OCI-LY7 (cell line): ENCODE data around the gene NEDD8. TPM values are rescaled to one million over a fixed set of nuclear protein-coding genes. Genes with fewer than 3 reads are reported as not detected.

Experiments
- BruUV-seq: library from RNA; stranded (reverse); fragments of 400-500 nt; replicated peaks from 2 replicates; lab custom pipeline; 2021; lab: Mats Ljungman, UMichigan
- CTCF ChIA-PET: fragments of 300-600 bp; sonication (Branson Sonifier 250); formaldehyde crosslinking; loops from one replicate; lab custom pipeline; 2022; ENCODE audit warnings: antibody characterized with exemption; ENCODE audit not compliant: unreplicated experiment; lab: Charles Lee
- POLR2A ChIA-PET: fragments of 300-600 bp; sonication (Branson Sonifier 250); formaldehyde crosslinking; loops from one replicate; lab custom pipeline; 2022; ENCODE audit warnings: antibody characterized with exemption; lab: Charles Lee
- DNase-seq: peaks from one replicate; pipeline ENCODE4 v3.0.0-alpha.2; 2015; ENCODE audit warnings: low spot score
- H2AFZ ChIP-seq: fragments of 200-600 bp; sonication (generic), shearing (Covaris generic); 2 replicates; pipeline ENCODE4 v1.6.1; 2014; ENCODE audit warnings: mild to moderate bottlenecking, antibody characterized with exemption, low read length, moderate library complexity
- H3K27ac ChIP-seq: fragments of 200-600 bp; sonication (generic); 2 replicates; pipeline ENCODE4 v1.5.1; 2014; ENCODE audit warnings: mixed run types, low read depth, mild to moderate bottlenecking, moderate library complexity, low read length, inconsistent platforms; ENCODE audit not compliant: poor library complexity, severe bottlenecking
- H3K36me3 ChIP-seq: fragments of 200-600 bp; sonication (generic); 2 replicates; pipeline ENCODE4 v1.6.1; 2014; ENCODE audit warnings: mild to moderate bottlenecking, antibody characterized with exemption, low read length, moderate library complexity, mixed read lengths; ENCODE audit not compliant: insufficient read depth
- H3K4me1 ChIP-seq: fragments of 200-600 bp; sonication (generic); 2 replicates; pipeline ENCODE4 v1.5.1; 2014; ENCODE audit warnings: mild to moderate bottlenecking, low read length; ENCODE audit not compliant: insufficient read depth, poor library complexity, severe bottlenecking
- H3K4me2 ChIP-seq: fragments of 200-600 bp; sonication (generic); 2 replicates; pipeline ENCODE4 v1.6.1; 2014; ENCODE audit warnings: mild to moderate bottlenecking, low read length
- H3K4me3 ChIP-seq: fragments of 200-600 bp; sonication (generic); 2 replicates; pipeline ENCODE4 v1.5.1; 2014; ENCODE audit warnings: mild to moderate bottlenecking, low read depth, low read length; ENCODE audit not compliant: poor library complexity, severe bottlenecking
- H3K79me2 ChIP-seq: fragments of 200-600 bp; sonication (generic); 2 replicates; pipeline ENCODE4 v1.6.1; 2016; ENCODE audit warnings: low read depth, mild to moderate bottlenecking, low read length, moderate library complexity, mixed read lengths; ENCODE audit not compliant: insufficient read depth
- H3K9me2 ChIP-seq: fragments of 200-600 bp; sonication (generic); 2 replicates; pipeline ENCODE4 v1.6.1; 2016; ENCODE audit warnings: mild to moderate bottlenecking, low read length, mixed read lengths; ENCODE audit not compliant: insufficient read depth
- H3K9me3 ChIP-seq: fragments of 200-600 bp; sonication (generic); 2 replicates; pipeline ENCODE4 v1.6.1; 2014; ENCODE audit warnings: mild to moderate bottlenecking, mixed run types, low read length, mixed read lengths
- H4K20me1 ChIP-seq: fragments of 200-600 bp; sonication (generic); 2 replicates; pipeline ENCODE4 v1.6.1; 2014; ENCODE audit warnings: mild to moderate bottlenecking, antibody characterized with exemption, low read length, moderate library complexity, mixed read lengths; ENCODE audit not compliant: insufficient read depth
- EZH2phosphoT487 ChIP-seq: fragments of 200-600 bp; sonication (generic); IDR thresholded peaks from 2 replicates; pipeline ENCODE4 v1.6.1; 2018; ENCODE audit warnings: low read depth, borderline replicate concordance, mild to moderate bottlenecking, mixed run types, antibody characterized with exemption, low read length, moderate library complexity, mixed read lengths
- intact Hi-C: fragments of 100-400 bp; cut with micrococcal nuclease; formaldehyde crosslinking; loops from one replicate; pipeline ENCODE4 v1.10.0; 2022; ENCODE audit not compliant: unreplicated experiment
- total RNA-seq, 2 experiments: library from RNA; depleted of rRNA in 1 of 2; stranded (reverse); fragments of >200 nt in 1 of 2; shearing (Covaris generic) in 1 of 2; gene quantifications; 2 replicates each; pipeline ENCODE4 v1.2.3, GENCODE V29; 2014 to 2022
- TF ChIP-seq, protein P1 (sequence below): fragments of 200-600 bp; sonication (generic); conservative IDR thresholded peaks from 2 replicates; pipeline ENCODE4 v1.5.1; 2014; ENCODE audit warnings: mild to moderate bottlenecking, antibody characterized with exemption, low read length, moderate library complexity, mixed read lengths

Gene NEDD8
- total RNA-seq, 2 experiments from 2014 or later, result 167 to 174 TPM

DNA sequence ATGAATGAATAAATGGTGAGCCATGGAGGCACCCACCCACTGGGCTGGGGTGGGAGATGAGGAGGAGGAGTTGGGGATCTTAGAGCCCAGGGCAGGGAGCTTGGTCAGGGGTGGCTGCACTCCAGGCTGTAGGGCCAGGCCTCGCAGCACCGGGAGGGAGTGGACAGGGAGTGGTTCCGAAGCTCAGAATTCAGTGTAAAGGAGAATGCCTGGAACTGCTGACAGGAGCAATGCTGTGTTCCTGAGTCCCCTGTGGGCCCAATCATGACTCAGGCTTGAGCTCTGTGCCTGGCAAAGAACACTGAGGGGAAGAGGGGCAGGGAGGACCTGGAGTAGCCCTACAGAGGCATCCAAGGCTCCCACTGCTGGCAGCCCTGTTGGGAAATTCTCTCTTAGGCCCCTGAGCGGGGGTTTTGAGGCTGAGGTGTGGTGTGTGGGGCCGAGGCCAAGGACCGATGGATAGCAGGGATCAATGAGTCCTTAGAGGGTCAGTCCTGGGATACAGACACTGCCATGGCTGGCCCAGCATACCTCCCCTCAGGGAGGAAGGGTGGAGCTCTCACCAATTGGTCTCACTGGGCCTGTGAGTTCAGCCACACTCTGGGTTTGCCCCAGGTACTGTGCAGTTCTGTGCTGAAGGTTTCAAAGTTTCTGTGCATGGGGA is 48.8 kb upstream of the NEDD8 start:
- H4K20me1 ChIP-seq, result no peaks in the 10 kb centered on the region
- H2AFZ ChIP-seq, result no peak overlapping the region
- H3K36me3 ChIP-seq, result no peaks in the 10 kb centered on the region
- H3K4me3 ChIP-seq, result no peak overlapping the region
- H3K4me2 ChIP-seq, result no peak overlapping the region
- no peaks in the 10 kb centered on the region for H3K9me2 ChIP-seq
- no TSS peak for BruUV-seq
- no peak for DNase-seq
- ChIA-PET POLR2A (interaction anchor here (0.9 kb wide), 1 partner anchor 38 kb away, joined by 3 read pairs; the partner anchor contains the start of gene TINF2), CTCF (interaction anchor here (0.6 to 0.7 kb wide), 2 partner anchors 38 to 145 kb away, joined by 3 read pairs; partner anchors contain the start of gene PSME1)
- H3K79me2 ChIP-seq, result no peaks in the 10 kb centered on the region
- TF ChIP-seq, protein P1, sequence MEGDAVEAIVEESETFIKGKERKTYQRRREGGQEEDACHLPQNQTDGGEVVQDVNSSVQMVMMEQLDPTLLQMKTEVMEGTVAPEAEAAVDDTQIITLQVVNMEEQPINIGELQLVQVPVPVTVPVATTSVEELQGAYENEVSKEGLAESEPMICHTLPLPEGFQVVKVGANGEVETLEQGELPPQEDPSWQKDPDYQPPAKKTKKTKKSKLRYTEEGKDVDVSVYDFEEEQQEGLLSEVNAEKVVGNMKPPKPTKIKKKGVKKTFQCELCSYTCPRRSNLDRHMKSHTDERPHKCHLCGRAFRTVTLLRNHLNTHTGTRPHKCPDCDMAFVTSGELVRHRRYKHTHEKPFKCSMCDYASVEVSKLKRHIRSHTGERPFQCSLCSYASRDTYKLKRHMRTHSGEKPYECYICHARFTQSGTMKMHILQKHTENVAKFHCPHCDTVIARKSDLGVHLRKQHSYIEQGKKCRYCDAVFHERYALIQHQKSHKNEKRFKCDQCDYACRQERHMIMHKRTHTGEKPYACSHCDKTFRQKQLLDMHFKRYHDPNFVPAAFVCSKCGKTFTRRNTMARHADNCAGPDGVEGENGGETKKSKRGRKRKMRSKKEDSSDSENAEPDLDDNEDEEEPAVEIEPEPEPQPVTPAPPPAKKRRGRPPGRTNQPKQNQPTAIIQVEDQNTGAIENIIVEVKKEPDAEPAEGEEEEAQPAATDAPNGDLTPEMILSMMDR, result no peak
- no peak for TF ChIP-seq EZH2phosphoT487
- no peaks in the 10 kb centered on the region for H3K9me3 ChIP-seq
- no peak overlapping the region for H3K27ac ChIP-seq
- H3K4me1 ChIP-seq, result peaks cover 7% of the 10 kb centered on the region
- intact Hi-C loops, result no loop called here

DNA sequence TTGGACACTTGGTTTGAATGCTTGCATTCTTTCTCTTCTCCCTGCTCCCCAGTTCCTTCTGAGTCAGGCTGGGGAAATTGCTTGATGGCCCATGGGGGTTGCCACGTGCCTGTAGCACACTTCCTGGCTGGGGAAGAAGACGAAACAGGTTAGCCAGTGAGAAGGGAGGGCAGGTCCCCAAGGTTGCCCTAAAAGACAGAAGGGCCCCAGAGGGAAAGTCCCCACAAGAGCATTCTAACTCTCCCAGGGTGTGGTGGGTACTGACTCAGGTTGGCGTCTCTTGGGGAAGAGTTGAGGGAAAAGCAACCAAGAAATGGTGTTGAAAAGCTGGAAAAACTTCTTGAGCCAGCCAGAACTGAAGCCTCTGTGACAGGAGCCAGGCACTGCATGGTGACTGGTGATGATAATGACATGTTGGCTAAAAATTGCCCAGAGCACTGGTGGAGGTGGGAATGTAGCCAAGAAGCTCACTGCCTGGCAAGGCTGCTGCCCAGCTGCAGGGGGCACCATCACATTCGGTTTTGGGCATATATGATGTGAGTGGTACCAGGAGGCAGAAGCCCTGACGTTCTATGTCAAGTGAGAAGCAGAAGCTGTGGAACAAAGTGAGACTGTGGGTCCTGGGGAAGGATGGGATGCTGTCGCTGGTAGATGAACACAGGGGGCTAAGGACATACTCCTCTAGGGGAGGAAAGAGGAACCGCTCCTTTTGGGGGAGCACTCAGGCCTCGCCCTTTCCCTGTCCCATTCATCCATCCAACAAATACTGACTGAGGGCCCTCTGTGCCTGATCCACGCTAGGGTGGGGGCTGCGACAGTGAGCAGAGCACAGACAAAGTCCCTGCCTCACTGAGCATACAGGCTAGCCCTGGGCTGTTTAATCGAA is 47.4 kb upstream of the NEDD8 start:
- no TSS peak for BruUV-seq
- ChIA-PET CTCF (interaction anchor here (1.0 kb wide), 1 partner anchor 13 kb away, joined by 5 read pairs; no protein-coding TSS in a partner anchor), POLR2A (interaction anchor here (0.9 kb wide), 1 partner anchor 37 kb away, joined by 3 read pairs; the partner anchor contains the start of gene TINF2)
- no peaks in the 10 kb centered on the region for H4K20me1 ChIP-seq
- intact Hi-C loops, result no loop called here
- no peak for TF ChIP-seq EZH2phosphoT487
- TF ChIP-seq, protein P1, result peak; percentile 63
- H3K36me3 ChIP-seq, result no peaks in the 10 kb centered on the region
- H2AFZ ChIP-seq, result no peak overlapping the region
- no peak overlapping the region for H3K4me2 ChIP-seq
- no peak overlapping the region for H3K27ac ChIP-seq
- no peaks in the 10 kb centered on the region for H3K9me3 ChIP-seq
- no peak overlapping the region for H3K4me3 ChIP-seq
- peaks cover 14% of the 10 kb centered on the region for H3K4me1 ChIP-seq
- no peaks in the 10 kb centered on the region for H3K79me2 ChIP-seq
- no peaks in the 10 kb centered on the region for H3K9me2 ChIP-seq
- peak; percentile 19 for DNase-seq
